Fibroblast of pulmonary artery (primary cell): ENCODE results near the gene COA8.

Experiments
- DNase-seq: peaks from one replicate; pipeline ENCODE4 v3.0.0-alpha.2; 2010; ENCODE audit warnings: low read depth
- H3K4me3 ChIP-seq: replicated peaks from 2 replicates; pipeline ENCODE4 v1.5.1; 2011; ENCODE audit warnings: low read depth, mild to moderate bottlenecking, control low read depth, low read length, moderate library complexity
- CTCF ChIP-seq: IDR thresholded peaks from 2 replicates; pipeline ENCODE4 v1.5.1; 2011; ENCODE audit warnings: mild to moderate bottlenecking, control low read depth, low read length, inconsistent platforms; ENCODE audit errors: missing control alignments

The COA8 gene

GRCh38 chr14:103544388-103545218, 18.2 kb upstream of the COA8 start:
- no peak for DNase-seq
- H3K4me3 ChIP-seq = no peak overlapping the region
- no peak for TF ChIP-seq CTCF

GRCh38 chr14:103545219-103545914, 17.4 kb upstream of the COA8 start:
- TF ChIP-seq CTCF = no peak
- no peak for DNase-seq
- no peak overlapping the region for H3K4me3 ChIP-seq

GRCh38 chr14:103545915-103546651, 16.7 kb upstream of the COA8 start:
- H3K4me3 ChIP-seq = no peak overlapping the region
- no peak for DNase-seq
- no peak for TF ChIP-seq CTCF

- peak; percentile 56 for DNase-seq
- TF ChIP-seq CTCF = peak; percentile 81
- no peak overlapping the region for H3K4me3 ChIP-seq
These were observed 15.9 kb upstream of the COA8 start for GRCh38 chr14:103546652-103547454.

GRCh38 chr14:103547455-103547940, 15.3 kb upstream of the COA8 start:
- H3K4me3 ChIP-seq = no peak overlapping the region
- DNase-seq = no peak
- no peak for TF ChIP-seq CTCF

- H3K4me3 ChIP-seq = no peak overlapping the region
- TF ChIP-seq CTCF = no peak
- DNase-seq = no peak
These were observed 14.8 kb upstream of the COA8 start for GRCh38 chr14:103547941-103548462.
